ENCODE data around the gene MPHOSPH9.

DNA sequence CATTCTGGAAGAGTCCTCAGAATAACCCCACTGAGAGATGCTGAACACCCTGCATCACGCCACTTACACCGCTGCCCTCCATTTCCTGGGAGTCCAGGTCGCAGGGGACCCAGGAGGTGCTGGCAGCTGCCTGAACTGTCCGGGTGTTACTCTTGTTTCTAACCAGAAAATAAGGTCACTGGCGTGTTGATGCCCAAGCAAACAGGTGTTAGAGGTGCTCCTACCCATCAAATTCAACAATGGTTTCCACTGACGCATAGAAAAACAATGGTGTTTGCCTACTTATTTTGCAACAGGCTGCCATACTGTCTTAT, 105.8 kb downstream of the MPHOSPH9 start:
- TF ChIP-seq EP300 (IDR thresholded peaks at IDR 0.05): no peak
- TF ChIP-seq CTCF (IDR thresholded peaks at IDR 0.05): no peak

All from gastroesophageal sphincter (tissue), 3 donors.